Stimulated activated CD8-positive, alpha-beta memory T cell treated with anti-CD3 and anti-CD28 coated beads, Interleukin-4, amount 100 ng/mL, for 48 hours (primary cell): ENCODE measurements around the gene OGFOD2.
A peak's percentile ranks its signal among the peaks of the same experiment; 100 is the strongest.
"Not testable (repeated sequence)": the region's sequence is repeated elsewhere in the genome, so short reads cannot be mapped to it uniquely, and the experiment has no call there.

ENCODE experiments used
- DNase-seq: peaks from one replicate; pipeline ENCODE4 v3.0.0-alpha.2; 2020

Gene OGFOD2

DNA sequence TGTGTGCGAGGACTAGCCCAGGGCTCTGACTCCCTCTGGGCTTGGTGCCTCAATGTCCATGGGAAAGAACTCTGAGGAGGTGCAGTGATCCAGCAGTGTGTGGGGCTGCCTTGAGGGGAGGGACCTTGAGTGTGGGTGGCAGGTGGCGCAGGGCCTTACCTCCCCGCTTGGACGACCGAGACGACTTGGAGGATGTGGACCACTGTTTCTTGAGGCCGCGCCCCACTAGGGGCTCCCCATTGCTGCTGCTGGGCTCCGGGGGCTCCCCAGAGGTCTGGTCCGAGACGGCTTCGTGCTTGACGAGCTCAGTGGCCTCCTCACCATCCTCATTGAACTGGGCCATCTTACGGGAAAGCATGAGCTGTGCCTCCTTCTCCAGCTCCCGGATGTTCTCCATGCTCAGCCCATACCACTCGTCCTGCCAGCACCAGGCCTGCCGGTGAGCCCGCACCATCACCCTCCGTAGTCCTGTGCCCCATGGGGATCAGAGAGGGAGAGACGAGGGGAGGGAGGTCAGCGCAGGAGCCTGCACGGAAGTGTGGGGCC, 30.1 kb downstream of the OGFOD2 start:
- no peak for DNase-seq

GRCh38 chr12:123006977-123007376, 31.9 kb downstream of the OGFOD2 start:
- DNase-seq, result no peak

DNA sequence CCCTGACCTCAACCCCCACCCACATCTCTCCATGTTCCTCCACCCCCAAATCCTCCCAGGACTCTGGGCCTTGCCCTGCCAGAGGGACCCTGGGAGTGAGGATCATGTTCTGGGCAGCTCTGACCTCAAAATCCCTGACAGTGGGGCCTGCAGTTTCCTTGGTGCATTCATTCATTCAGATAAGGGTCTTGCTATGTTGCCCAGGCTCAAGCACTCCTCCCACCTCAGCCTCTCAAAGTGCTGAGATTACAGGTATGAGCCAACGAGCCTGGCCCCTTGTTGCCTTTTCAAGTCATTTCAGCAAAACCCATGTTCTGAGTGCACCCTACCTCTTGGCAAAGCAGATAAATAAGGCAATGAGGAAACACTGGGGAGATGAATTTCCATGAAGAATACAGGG, 35.1 kb downstream of the OGFOD2 start:
- DNase-seq, result no peak

DNA sequence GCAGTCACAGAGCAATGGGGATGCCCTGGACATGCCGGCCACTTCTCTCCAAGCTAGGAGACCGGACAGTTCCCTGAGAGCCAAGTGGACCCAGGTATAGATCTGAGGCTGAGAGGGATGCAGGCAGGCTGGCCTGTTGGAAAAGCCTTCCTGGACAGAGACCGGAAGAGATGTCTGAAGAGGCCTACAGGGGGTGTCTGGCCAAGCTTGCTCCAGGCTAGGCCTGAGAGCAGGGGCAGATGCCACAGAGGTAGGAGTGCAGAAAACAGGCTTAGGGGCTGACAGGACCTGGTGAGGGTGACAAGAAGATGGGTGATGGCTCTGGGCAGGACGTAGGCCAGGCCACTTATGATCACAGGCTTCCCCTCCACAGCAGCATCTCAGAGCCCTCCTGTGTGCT, 35.6 kb downstream of the OGFOD2 start:
- no peak for DNase-seq

- DNase-seq, result no peak
Observed at GRCh38 chr12:123011701-123012100, 36.7 kb downstream of the OGFOD2 start.

DNA sequence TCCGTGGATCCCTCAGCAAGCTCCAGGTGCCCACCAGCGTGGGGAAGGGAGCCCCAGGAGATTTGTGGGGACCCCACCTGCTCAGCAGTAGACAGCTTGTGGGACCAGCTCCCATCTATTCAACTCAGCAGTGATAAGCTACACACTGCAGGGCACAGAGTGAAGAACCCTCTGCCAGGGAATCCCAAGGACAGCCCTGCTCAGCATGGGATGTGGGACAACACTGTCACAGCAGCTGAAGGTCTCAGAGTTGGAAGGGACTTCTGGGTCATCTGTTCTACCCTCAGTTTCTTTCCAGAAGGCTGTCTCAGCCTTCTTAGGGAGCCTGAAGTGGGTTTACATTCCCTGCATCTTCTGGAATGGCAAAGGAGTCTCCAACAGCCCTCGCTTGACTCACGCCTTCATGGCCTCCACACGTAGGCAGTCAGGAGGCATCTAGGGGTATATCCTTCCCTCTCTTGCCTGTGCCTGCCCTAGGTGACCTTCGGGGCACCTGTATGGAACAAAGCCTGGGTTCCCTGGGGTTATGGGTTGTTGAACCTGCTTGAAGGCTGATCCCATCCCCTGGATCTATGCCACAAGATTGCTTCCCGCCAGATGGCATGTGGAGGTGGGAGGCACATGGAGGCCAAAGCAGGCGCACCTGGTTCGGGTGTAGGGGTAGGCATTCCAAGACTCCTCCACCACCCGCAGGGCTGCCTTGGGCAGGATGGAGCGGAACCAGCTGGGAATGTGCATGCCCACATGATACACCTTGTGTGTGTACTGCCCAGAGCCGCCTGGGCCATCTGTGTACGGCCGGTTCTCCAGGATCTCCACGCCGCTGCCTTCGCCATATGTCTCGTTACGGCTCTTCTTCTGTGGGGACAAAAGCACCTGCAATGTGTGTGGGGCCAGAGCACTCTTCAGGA, 38.4 kb downstream of the OGFOD2 start:
- no peak for DNase-seq

GRCh38 chr12:123014473-123014872, 39.4 kb downstream of the OGFOD2 start:
- not testable (repeated sequence) for DNase-seq

DNA sequence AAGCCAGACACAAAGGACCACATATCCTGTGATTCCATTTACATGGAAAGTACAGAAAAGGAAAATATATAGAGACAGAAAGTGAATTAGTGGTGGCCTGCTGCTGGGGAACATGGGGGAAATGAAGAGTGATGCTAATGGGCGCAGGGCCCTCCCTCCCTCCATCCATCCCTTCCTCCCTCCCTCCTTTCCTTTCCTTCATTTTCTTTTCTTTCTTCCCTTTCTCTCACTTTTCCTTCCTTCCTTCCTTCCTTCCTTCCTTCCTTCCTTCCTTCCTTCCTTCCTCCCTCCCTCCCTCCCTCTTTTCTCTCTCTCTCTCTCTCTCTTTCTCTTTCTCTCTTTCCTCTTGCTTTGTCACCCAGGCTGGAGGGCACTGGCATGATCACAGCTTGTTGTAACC, 42.7 kb downstream of the OGFOD2 start:
- DNase-seq, result no peak

DNA sequence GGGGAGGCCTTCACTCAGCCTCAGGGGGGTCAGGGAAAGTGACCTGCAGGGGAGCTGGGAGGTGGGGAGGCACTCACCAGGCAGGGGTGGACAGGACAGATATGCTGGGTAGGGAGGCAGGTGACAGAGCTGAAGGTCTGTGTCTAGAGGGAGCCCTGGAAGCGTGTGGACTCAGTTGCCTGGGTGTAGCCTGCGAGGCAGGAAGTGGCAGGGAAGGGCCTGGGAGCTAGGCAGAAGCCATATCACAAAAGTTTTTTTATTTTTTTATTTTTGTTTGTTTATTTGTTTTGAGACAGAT, 44.7 kb downstream of the OGFOD2 start:
- no peak for DNase-seq

DNA sequence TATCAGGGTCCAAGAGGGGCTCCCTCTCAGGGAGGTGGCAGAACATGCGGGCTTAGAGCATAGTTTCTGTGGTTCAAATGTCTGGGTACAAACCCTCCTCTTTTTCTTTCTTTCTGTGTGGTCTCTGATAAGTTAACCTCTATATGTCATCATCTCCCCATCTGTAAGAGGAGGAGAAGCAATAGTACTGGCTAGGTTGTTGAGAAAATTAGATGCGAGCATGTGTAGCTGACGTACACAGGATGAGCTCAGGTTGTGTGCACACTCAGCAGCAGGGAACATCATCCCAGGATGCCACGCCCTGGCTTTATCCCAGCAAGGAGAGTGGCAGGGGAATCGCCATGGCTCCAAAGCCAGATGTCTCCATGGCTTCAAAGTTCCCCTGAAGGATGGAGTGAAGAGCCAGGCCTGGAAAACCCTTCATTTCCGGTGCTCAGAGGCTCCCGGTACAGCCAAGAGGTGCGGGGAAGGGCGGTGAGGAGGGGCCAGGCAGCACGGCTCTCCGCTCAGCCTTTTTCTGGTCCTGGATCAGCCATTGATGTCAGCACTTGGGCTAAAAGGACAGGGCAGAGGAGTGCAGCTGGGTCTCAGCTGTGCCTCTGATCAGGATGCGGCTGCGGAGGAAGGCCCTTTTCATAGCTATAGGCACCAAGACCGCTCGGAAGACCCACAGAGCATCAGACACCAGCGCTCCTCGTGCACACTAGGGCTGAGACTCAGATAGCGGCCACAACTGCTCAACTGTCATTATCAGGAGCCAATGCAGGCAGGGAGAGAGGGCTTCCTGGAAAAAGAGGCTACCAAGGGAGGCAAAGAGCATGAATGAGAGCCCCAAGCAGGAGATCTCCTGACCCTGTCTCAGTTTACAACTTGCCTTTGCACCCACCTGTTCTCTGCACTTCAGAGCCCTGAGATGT, 46.9 kb downstream of the OGFOD2 start:
- no peak for DNase-seq

DNA sequence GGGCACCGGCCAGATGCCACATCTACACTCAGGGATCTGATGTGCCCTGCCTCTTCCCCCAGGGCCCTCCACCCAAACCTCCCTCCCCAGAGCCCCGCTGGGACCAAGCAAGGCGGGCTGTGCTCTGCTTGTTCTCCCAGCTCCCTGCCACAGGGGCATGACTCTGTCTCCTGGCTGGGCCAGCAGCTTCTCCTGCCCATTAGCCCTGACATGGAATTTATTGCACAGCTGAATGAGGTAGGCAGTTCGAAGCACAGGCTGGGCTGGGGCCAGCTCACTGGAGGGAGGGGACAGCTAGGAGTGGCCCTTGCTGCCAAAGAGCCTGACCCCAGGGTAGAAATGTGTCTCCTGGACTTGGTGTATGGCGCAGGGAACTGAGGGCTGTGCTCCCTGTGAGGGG, 47.8 kb downstream of the OGFOD2 start:
- DNase-seq, result no peak

DNA sequence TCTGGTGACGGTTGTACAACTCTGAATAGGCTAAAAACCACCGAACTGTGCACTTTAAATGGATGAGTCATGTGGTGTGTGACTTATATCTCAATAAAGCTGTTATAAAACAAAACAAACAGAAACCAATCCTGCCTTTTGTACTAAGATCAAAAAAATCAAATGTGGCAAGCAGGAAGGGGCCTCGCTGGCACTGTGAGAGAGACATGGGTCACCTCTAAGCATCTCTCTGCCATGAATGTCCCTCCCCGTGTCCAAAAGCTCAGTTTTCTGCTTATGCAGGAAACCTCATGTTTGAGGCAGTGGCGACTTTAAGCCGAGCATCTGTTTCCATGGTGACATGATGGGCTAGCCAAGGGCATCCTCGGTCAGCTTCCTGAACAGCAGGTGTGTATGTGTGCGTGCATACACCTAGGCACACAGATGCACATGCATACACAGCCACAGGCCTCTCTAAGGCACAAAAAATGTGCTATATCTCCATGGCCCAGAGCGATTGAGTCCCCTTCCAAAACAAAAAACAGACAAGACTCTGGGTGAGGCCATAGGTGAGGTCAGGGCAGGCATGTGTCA, 49.9 kb downstream of the OGFOD2 start:
- DNase-seq, result peak; percentile 43

- DNase-seq, result no peak
Observed at GRCh38 chr12:123026094-123026853, 51.2 kb downstream of the OGFOD2 start.

- DNase-seq, result no peak
Observed at GRCh38 chr12:123027726-123028445, 52.8 kb downstream of the OGFOD2 start.

- DNase-seq, result no peak
Observed at GRCh38 chr12:123028475-123028874, 53.4 kb downstream of the OGFOD2 start.

- no peak for DNase-seq
Observed at GRCh38 chr12:123029550-123029949, 54.5 kb downstream of the OGFOD2 start.
